Measurements from ENCODE around the gene SERINC2. TPM values are rescaled to one million over a fixed set of nuclear protein-coding genes. Genes with fewer than 3 reads are reported as not detected.

The SERINC2 gene
- total and polyA plus RNA-seq, 4 donors, result 4.9 to 66.4 (median 38.7) TPM

DNA sequence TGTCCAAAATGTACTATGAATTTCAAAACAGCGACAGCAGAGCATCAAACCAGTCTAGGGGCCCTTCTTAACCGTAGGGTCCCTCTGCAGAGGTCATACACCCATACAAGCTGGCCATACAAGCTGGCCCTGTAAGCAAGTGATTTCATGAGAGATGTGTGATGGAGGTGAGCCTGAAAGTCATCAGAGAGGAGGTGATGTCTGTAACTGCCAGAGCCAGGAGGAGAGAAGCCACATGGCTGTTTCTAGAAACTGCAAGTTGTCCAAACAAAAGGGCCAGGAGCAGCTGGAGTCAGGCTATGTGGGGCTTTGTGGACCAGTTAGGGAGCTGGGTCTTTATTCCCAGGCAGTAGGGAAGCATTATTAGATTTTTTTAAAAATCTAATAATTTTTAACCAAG, 14.8 kb upstream of the SERINC2 start:
- 93% methylated on average over 2 of the region's 2 CpGs for WGBS
- no peak overlapping the region for H3K9ac ChIP-seq (ENCODE audit: low read depth in 1 of 2, low read length in 2 of 2)
- DNase-seq (ENCODE audit: low spot score), result no peak
- H3K4me1 ChIP-seq (ENCODE audit: control insufficient read depth in 4 of 4, insufficient read depth in 4 of 4, low read length in 3 of 4), result peaks cover 0 to 4% (median 3%) of the 10 kb centered on the region in 4 donors
- no peaks in the 10 kb centered on the region for H3K27me3 ChIP-seq (ENCODE audit: control insufficient read depth in 4 of 4, insufficient read depth in 4 of 4, low read length in 3 of 4)
- no peak overlapping the region for H3K27ac ChIP-seq (ENCODE audit: low read depth in 1 of 2, low read length in 2 of 2)
- no peaks in the 10 kb centered on the region for H3K9me3 ChIP-seq (ENCODE audit: control insufficient read depth in 4 of 4, low read length in 3 of 4)
- H3K36me3 ChIP-seq (ENCODE audit: control insufficient read depth in 4 of 4, insufficient read depth in 3 of 4, low read depth in 1 of 4, low read length in 3 of 4), result no peaks in the 10 kb centered on the region
- H3K4me3 ChIP-seq (ENCODE audit: low read depth in 1 of 3, low read length in 3 of 3), result no peak overlapping the region
- TF ChIP-seq HNF4G (IDR thresholded peaks at IDR 0.05) (no peak), TAF1 (conservative IDR thresholded peaks at IDR 0.05) (no peak), RXRA (IDR thresholded peaks at IDR 0.05) (no peak), JUND (IDR thresholded peaks at IDR 0.05) (no peak), EGR1 (IDR thresholded peaks at IDR 0.05; ENCODE audit: low read depth in 2 of 2) (no peak), GABPA (IDR thresholded peaks at IDR 0.05 in 1 of 2, conservative IDR thresholded peaks at IDR 0.05 in 1 of 2) (no peak), FOXA1 (IDR thresholded peaks at IDR 0.05) (no peak), SP1 (IDR thresholded peaks at IDR 0.05) (no peak), HNF4A (conservative IDR thresholded peaks at IDR 0.05) (no peak), YY1 (IDR thresholded peaks at IDR 0.05) (no peak), FOXA2 (IDR thresholded peaks at IDR 0.05) (no peak), NR2F2 (IDR thresholded peaks at IDR 0.05) (no peak), RAD21 (IDR thresholded peaks at IDR 0.05) (no peak)
- TF ChIP-seq, protein P1, sequence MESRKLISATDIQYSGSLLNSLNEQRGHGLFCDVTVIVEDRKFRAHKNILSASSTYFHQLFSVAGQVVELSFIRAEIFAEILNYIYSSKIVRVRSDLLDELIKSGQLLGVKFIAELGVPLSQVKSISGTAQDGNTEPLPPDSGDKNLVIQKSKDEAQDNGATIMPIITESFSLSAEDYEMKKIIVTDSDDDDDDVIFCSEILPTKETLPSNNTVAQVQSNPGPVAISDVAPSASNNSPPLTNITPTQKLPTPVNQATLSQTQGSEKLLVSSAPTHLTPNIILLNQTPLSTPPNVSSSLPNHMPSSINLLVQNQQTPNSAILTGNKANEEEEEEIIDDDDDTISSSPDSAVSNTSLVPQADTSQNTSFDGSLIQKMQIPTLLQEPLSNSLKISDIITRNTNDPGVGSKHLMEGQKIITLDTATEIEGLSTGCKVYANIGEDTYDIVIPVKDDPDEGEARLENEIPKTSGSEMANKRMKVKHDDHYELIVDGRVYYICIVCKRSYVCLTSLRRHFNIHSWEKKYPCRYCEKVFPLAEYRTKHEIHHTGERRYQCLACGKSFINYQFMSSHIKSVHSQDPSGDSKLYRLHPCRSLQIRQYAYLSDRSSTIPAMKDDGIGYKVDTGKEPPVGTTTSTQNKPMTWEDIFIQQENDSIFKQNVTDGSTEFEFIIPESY (IDR thresholded peaks at IDR 0.05), result no peak
- TF ChIP-seq, protein P2, sequence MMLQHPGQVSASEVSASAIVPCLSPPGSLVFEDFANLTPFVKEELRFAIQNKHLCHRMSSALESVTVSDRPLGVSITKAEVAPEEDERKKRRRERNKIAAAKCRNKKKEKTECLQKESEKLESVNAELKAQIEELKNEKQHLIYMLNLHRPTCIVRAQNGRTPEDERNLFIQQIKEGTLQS (IDR thresholded peaks at IDR 0.05), result no peak
- TF ChIP-seq, protein P3, sequence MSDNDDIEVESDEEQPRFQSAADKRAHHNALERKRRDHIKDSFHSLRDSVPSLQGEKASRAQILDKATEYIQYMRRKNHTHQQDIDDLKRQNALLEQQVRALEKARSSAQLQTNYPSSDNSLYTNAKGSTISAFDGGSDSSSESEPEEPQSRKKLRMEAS (IDR thresholded peaks at IDR 0.05), result no peak
- TF ChIP-seq, protein P4, sequence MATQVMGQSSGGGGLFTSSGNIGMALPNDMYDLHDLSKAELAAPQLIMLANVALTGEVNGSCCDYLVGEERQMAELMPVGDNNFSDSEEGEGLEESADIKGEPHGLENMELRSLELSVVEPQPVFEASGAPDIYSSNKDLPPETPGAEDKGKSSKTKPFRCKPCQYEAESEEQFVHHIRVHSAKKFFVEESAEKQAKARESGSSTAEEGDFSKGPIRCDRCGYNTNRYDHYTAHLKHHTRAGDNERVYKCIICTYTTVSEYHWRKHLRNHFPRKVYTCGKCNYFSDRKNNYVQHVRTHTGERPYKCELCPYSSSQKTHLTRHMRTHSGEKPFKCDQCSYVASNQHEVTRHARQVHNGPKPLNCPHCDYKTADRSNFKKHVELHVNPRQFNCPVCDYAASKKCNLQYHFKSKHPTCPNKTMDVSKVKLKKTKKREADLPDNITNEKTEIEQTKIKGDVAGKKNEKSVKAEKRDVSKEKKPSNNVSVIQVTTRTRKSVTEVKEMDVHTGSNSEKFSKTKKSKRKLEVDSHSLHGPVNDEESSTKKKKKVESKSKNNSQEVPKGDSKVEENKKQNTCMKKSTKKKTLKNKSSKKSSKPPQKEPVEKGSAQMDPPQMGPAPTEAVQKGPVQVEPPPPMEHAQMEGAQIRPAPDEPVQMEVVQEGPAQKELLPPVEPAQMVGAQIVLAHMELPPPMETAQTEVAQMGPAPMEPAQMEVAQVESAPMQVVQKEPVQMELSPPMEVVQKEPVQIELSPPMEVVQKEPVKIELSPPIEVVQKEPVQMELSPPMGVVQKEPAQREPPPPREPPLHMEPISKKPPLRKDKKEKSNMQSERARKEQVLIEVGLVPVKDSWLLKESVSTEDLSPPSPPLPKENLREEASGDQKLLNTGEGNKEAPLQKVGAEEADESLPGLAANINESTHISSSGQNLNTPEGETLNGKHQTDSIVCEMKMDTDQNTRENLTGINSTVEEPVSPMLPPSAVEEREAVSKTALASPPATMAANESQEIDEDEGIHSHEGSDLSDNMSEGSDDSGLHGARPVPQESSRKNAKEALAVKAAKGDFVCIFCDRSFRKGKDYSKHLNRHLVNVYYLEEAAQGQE (IDR thresholded peaks at IDR 0.05), result no peak
- TF ChIP-seq, protein P5, sequence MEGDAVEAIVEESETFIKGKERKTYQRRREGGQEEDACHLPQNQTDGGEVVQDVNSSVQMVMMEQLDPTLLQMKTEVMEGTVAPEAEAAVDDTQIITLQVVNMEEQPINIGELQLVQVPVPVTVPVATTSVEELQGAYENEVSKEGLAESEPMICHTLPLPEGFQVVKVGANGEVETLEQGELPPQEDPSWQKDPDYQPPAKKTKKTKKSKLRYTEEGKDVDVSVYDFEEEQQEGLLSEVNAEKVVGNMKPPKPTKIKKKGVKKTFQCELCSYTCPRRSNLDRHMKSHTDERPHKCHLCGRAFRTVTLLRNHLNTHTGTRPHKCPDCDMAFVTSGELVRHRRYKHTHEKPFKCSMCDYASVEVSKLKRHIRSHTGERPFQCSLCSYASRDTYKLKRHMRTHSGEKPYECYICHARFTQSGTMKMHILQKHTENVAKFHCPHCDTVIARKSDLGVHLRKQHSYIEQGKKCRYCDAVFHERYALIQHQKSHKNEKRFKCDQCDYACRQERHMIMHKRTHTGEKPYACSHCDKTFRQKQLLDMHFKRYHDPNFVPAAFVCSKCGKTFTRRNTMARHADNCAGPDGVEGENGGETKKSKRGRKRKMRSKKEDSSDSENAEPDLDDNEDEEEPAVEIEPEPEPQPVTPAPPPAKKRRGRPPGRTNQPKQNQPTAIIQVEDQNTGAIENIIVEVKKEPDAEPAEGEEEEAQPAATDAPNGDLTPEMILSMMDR (IDR thresholded peaks at IDR 0.05; ENCODE audit: low read depth, low read length, missing input control), result no peak

Measured in liver (tissue), 9 donors.